Measurements from ENCODE around the gene ALDH7A1.

- TF ChIP-seq CTCF (IDR thresholded peaks at IDR 0.05), result no peak
- TF ChIP-seq EZH2phosphoT487 (IDR thresholded peaks at IDR 0.05), result no peak
- no peak for TF ChIP-seq EZH2 (IDR thresholded peaks at IDR 0.05)
These were observed 33.1 kb downstream of the ALDH7A1 start for GRCh38 chr5:126561908-126562307.

All from neural progenitor cell (in vitro differentiated cells).